Stimulated activated CD4-positive, alpha-beta T cell treated with anti-CD3 and anti-CD28 coated beads, Interleukin-1b, Interleukin-23, amount 100 ng/mL, for 48 hours (primary cell): ENCODE data around the gene ESRRA.

Source experiments
- DNase-seq: peaks from one replicate; pipeline ENCODE4 v3.0.0-alpha.2; 2020

The ESRRA gene

DNA sequence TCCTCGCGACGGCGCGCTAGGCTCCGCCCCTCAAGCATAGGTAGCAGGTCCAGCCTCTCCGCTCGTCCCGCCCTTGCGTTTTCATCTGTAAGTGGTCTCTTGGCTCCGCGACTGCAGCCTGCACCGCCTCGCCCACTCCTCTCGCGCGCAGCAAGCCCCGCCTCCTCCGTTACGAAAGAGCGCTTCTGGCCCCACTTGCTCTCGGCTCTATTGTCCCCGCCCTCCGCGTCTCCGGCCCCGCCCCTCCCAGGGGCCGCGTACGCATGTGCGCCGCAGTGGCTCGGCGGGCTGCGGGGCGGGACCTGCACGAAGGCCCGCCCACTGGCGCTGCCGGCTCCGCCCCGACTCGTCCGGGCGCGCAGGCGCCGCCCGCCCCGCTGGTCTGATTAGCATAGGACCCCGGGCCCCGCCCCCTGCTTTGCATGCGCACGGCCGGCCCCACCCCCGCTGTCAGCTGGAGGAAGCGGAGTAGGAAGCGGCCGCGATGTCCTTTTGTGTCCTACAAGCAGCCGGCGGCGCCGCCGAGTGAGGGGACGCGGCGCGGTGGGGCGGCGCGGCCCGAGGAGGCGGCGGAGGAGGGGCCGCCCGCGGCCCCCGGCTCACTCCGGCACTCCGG lies at the start of gene ESRRA:
ESRRA (plus strand) TSS at position 450 of the 616 bp plus-strand sequence. CDS start 1,656 bp downstream, outside the sequence.
- DNase-seq = peak; percentile 100

- no peak for DNase-seq
These were observed 49.0 kb upstream of the ESRRA start for GRCh38 chr11:64256300-64256699.

DNA sequence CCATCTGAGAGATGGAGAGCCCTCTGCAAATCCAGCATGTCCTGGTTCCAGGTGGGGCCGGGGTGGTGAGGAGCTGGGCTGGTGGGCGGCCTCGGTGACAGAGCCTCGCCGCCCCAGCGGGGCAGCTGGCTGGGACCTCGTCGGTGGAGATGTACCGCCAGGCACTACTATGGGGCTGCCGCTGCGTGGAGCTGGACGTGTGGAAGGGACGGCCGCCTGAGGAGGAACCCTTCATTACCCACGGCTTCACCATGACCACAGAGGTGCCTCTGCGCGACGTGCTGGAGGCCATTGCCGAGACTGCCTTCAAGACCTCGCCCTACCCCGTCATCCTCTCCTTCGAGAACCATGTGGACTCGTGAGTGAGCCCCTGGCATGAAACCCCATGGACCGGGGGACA lies 47.0 kb upstream of the ESRRA start:
- DNase-seq = no peak

DNA sequence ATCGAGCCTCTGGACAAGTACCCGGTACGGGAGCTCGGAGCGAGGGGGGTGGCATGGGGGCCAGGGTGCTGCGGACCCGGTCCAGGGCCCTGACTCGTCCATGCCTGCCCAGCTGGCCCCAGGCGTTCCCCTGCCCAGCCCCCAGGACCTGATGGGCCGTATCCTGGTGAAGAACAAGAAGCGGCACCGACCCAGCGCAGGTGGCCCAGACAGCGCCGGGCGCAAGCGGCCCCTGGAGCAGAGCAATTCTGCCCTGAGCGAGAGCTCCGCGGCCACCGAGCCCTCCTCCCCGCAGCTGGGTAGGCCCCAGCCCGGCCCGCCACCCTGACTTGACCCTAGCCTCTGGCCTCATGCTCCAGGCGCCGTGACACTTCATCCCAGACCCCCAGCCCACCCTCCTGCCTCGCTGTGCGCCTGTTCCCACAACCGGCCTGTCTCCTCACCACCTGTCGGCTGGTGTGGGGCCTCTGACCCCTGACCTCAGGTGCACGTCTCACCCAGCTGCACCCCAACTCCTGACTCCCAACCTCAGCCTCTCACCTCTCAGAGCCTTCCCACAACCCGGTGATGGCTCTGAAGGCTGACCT lies 46.3 kb upstream of the ESRRA start:
- DNase-seq = no peak

DNA sequence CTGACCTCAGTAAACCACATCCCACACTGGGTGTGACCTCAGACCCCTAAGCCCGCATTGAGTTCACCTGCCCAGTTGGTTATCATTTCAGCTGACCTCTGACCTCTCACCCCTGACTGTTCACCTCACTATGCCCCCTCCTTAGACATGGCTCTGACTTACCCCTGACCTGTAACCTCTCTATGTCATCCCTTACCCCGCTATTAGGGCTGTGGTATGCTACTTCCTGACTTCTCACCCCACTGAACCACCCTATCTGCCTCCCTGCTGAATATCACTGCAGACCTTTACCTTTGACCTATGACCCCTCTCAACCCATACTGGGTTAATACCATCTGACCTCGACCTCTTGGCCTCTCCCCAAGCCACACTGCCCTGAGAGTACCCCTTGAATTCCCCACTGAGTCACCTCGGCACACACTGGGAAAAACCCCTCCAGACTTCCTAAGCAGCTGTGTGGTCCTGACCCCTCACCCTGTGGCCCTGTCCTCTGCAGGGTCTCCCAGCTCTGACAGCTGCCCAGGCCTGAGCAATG lies 45.7 kb upstream of the ESRRA start:
- DNase-seq = no peak

DNA sequence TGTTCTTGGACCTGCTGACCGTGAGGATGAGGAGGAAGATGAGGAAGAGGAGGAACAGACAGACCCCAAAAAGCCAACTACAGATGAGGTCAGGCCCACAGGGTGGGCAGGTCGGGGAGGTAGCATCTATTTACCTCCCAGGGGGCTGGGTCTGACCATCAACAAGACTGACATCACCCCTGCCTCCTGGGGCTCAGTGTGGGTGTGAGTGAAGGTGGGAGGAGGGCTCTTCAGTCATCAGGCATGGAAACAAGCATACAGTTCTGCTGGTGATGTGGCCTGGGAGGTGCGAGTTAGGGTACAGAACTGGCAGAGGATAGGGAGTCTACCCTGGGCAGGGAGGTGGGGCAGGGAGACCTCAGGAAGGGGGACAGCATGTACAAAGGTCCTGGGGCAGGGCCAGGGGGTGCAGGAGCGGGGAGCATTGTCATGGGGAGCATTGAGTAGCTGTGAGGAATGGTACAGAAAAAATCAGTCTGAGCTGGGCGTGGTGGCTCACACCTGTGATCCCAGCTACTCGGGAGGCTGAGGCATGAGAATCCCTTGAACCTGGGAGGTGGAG lies 45.1 kb upstream of the ESRRA start:
- DNase-seq = no peak

DNA sequence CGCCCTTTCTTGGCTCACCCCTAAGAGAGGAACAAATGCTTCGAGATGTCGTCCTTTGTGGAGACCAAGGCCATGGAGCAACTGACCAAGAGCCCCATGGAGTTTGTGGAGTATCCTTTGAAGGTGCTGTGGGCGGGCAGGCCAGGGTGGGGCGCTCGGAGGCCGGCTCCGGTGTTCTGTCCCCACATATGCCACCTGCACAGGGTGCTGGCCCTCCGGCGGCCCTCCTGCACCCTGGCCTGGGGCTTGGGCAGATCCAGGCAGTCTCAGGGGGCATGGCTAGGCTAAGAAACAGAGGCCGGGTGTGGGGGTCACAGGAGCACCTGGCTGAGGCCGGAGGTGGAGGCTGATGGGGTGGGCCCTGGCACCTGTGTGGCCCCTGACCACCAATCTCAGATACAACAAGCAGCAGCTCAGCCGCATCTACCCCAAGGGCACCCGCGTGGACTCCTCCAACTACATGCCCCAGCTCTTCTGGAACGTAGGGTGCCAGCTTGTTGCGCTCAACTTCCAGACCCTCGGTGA lies 43.7 kb upstream of the ESRRA start:
- DNase-seq = no peak

DNA sequence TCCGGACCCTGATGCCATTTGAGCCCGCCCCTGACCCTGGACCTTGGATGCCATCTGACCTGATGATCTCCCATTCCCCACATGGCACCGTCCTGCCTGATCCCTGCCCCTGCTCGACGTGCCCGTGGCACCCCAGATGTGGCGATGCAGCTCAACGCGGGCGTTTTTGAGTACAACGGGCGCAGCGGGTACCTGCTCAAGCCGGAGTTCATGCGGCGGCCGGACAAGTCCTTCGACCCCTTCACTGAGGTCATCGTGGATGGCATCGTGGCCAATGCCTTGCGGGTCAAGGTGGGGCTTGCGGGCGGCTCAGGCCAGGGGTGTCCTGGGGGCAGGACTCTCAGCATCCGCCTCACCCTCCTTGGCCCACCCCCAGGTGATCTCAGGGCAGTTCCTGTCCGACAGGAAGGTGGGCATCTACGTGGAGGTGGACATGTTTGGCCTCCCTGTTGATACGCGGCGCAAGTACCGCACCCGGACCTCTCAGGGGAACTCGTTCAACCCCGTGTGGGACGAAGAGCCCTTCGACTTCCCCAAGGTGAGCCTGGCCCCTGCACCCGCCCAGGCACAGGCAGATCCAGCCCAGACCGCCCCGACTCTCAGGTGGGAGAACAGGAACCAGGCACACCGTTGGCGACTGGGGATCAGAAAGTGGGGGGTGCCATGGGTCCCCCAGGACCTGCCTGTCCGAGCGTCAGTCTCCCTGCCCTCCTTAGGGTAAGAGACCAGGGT lies 42.9 kb upstream of the ESRRA start:
- DNase-seq = no peak

- DNase-seq = no peak
These were observed 42.0 kb upstream of the ESRRA start for GRCh38 chr11:64263021-64263946.

GRCh38 chr11:64263947-64264317 lies 41.4 kb upstream of the ESRRA start:
- DNase-seq = no peak

DNA sequence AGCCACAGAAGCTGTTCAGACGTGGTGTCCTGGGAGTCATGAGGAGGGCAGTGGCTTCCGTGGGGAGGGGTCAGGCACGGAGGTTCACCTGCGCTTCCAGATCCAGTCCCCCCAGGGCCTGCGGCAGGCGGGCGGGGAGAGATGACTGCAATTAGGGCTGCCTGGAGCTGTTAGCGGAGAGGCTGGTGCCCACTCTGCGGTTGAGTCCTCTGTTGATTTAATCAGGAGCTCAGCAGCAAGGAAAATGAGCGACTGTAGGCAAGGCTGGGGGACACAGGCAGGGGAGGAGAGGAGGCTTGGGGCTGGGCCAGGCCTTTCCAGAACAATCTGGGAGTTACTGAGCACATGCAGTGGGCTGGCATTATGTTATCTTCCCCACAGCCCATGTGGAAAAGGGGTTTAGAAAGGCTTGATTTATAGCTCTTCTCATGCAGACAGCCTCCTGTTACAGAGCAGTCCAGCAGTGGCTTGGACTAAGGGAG lies 40.9 kb upstream of the ESRRA start:
- no peak for DNase-seq

DNA sequence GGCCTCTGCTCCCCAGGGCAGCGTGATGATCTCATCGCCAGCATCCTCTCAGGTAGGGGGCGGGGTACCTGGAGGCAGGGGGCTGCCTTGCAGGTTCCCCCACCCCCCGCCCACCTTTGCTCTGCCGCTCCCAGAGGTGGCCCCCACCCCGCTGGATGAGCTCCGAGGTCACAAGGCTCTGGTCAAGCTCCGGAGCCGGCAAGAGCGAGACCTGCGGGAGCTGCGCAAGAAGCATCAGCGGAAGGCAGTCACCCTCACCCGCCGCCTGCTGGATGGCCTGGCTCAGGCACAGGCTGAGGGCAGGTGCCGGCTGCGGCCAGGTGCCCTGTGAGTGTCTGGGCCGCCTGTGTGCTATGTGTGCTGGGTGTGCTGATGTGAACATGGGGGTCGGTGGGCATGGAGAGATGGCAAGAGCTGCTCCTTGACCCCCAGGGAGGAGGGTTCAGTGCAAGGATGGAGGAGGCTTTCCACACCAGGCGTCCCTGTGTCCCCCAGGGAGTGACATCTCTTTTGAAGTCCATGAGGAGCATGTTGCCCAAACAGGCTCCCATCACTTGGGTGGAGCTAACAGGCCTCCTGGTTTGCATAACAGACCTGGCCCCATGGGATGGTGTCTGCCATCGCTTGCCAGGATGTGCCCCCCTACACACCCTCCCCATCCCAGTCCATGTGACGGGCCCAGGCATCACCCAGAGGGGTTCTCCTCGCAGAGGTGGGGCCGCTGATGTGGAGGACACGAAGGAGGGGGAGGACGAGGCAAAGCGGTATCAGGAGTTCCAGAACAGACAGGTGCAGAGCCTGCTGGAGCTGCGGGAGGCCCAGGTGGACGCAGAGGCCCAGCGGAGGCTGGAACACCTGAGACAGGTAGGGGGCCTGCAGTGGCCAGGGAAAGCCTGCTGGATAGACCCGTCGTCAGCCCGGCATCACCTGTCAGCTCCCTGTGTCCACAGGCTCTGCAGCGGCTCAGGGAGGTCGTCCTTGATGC lies 39.9 kb upstream of the ESRRA start:
- DNase-seq = no peak

- DNase-seq = no peak
These were observed 39.0 kb upstream of the ESRRA start for GRCh38 chr11:64266339-64266738.

GRCh38 chr11:64267207-64267945 lies 37.9 kb upstream of the ESRRA start:
- no peak for DNase-seq

GRCh38 chr11:64268025-64268892 lies 37.1 kb upstream of the ESRRA start:
- no peak for DNase-seq

DNA sequence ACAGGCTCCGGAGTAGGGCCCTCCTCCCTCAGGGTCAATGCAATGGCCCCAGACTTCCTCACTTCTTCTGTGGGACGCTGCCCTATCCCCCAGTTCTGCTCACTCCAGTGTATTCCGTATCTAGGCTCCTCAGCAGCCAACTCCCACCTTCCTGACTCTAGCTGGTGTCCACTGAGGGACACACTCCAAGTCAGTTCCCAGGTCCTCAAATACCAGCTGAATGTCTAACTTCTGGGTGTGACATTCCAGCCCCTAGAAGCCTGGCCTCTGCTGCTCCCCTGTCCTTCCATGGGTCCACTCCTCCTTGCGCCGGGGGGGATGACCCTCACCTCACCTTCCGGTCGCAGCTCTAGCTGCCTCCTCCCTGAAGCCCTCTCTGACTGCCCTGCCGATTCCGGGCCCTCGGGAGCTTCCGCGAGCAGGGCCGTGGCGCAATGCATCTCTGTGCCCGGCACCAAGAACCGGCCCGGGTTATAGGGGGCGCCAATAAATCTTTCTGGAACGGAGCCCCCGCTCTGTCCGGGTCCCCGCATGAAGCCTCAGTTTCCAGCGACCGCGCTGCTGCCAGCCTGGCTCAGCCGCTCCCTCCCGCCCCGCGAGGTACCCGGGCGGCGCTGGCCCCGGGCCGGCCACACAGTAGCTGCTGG lies 36.3 kb upstream of the ESRRA start:
- peak; percentile 66 for DNase-seq

- peak; percentile 98 for DNase-seq
These were observed 35.6 kb upstream of the ESRRA start for GRCh38 chr11:64269540-64270220.
